Stimulated activated CD8-positive, alpha-beta memory T cell treated with anti-CD3 and anti-CD28 coated beads, Interleukin-15, amount 100 ng/mL, for 1 hour (primary cell): Measurements from ENCODE around the gene SCN5A.
"Not testable (repeated sequence)": the region's sequence is repeated elsewhere in the genome, so short reads cannot be mapped to it uniquely, and the experiment has no call there.

ENCODE experiments used
- DNase-seq: peaks from one replicate; pipeline ENCODE4 v3.0.0-alpha.2; 2020; ENCODE audit warnings: low read depth

The SCN5A gene

DNA sequence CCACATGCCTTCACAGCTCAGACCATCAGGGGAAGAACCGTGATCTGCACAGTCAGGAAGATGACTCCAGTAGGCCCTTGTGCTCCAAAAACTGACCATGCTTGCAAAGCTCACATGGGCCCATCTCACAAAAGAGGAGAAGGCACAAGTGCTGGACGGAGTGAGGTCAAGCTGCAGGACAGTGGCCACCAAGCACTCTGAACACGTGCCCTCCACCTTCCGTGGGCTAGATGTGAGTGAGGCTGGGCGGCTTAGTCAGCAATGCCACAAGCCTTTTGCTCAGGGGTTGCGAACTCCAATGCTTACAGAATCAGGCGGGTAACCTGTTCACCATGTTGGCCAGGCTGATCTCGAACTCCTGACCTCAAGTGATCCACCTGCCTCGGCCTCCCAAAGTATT, 70.9 kb downstream of the SCN5A start:
- no peak for DNase-seq

DNA sequence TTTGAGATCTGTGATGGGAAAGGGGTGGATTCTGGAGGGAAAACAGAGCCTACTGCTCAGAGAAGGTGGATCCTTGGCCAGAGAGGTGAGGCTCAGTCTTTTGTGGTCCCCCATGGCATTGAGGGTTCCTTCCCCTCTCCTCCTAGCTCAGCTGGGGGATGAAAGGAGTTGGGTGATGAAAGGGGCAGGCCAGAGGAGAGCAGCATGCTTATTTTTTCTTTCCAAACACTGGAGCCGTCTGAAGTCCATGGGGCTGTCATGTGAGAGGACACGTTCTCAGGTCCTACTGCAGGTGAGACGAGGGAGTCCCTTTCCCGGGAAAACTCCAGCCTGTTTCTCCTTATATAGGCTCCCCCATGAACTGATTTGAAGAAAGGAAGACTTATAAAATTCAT, 71.4 kb downstream of the SCN5A start:
- DNase-seq = no peak

DNA sequence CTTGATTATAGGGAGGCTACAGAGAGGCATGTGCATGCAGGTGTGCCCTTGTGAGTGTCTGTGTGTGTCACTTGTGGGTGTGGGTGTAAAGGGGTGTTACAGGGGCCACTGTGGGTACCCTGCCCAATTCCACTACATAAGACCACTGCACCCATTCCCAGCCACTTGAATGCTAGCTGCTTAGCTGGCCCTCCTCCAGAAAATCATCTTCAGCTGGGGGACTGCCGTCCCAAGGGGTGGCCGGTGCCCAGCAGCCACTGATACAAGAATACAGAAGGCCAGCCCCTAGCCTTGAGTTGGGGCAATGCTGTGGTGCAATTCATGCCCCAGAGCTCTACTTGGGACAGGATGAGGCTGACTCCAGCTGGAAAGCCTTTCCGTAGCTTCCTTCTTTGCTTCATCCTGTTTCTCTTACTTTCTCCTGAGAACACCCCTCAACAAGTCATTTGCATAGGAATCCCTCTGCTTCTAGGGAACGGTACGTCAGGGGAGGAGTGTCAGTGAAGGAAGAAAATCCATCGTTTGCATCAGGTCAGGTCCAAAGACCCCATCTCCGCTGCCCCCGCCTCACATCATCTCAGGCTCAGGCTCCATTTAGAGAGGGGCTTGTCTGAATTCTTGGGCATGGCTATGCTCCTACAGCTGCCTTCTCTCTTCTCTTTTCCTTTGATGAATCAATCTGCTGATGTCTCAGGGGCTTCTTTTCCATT, 72.0 kb downstream of the SCN5A start:
- DNase-seq = no peak

DNA sequence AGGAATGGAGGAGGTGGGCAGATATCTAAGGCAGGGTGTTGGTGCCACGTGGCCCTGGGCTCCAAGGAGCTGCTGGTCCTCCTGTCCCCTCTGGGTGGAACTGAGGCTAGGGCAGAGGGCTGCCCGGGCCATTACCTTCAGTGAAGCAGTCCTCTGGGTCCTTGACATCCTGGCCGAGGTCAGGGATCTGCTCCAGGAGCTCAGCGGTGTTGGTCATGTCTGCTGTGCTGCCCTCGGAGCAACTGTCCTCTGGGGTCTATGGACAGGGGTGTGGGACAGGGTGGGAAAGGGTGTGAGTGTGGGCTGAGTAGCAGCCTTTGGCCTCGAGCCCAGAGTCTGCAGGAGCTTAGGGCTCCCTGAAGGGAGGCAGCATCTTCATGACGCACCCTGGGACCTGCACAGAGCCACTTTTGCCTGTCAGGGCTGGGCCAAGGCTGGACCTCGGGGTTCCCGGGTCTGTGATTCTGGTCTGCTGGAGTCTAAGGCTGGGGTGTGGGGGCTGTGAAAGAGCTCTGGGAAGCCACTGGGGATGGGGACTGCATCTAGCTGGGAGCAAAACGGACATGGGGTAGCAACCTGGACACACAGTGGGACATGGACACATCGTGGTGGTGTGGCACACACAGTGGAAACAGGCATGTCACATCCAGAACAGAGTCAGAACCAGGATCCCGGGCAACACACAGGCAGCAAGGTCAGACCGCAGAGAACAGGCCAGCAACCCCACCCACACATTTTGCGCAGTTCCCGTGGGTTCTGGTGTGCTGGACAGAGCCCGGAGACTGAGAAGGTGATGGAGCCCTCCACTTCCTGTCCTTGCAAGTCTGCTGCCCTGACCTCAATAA, 72.7 kb downstream of the SCN5A start:
- DNase-seq = no peak

DNA sequence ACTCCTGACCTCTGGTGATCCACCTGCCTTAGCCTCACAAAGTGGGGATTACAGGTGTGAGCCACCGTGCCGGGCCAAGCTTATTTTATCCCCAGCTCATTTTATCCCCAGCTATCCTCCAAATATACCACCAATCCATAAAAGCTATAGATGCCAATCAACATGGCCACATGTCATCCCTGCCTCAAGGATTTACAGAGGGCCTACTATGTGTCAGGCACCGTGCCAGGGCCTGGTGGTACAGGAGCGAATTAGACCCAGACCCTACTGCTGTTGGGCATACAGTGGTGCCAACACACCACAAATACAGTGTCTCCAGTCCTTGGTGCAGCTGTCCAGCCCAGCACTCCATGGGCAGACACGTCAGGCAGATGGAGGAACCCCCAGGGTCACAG, 73.4 kb downstream of the SCN5A start:
- no peak for DNase-seq

DNA sequence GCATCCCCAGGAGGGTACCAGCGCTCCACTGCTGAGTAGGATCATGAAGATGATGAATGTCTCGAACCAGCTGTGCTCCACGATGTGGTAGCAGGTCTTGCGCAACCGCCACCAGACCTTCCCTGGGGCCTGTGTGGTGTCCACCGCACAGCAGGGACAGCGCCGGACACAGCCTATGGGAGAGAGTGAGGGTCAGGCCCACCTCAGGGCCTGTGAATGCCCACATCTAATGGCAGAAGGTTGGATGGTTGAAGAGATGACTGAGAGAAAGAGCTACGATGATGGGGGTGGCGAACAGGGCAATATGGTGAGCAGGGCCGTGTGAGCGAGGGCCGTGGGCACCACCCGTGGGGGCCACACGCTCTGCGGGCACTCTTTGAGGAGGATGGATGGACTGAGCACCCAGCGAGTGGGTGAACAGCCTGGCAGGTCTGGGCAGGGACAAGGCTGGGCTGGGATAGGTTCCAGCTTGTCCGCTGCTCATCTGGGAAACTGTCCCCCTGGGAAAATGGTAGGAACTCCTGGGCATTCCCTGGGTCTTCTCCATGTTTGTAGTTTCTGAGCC, 74.1 kb downstream of the SCN5A start:
- DNase-seq = no peak

DNA sequence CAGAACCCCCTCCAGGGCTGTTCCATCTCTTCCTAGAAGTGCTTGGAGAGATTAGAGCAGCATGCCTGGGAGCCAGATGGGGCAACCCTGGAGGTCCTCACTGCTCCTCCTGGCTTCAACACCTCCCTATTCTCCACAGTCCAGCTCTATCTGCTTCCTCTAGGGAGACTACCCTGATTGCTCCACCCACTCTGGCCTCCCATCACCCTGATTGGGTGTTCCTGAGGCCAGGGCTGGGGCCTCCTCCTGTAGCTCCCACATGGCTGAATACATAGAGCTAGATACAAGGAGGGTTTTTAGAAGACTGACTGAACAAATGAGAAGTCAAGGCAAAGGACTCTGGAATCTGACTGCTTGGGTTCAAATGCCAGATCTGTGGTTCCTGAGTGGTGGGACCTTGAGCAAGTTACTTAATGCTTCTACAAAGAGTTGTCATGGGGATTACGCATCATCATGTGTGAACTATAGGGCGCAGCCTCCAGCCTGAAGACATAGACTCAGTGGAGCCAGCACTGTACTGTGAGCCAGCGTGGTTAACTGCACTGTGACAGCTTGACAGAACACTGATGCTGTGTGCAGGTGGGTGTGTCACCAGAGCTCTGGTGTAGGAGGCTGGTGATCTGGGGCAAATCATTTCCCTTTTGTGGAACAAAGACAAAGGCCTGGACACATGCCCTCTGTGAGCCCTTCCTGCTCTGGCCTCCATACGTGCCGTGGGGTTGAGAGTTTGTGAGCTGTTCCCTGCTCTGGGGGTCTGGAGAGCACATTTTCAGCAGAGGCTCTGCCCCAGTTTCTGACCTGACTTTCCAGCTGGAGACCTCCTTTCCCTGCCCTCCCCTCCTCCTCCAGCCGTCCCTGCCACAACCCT, 74.8 kb downstream of the SCN5A start:
- DNase-seq = no peak

DNA sequence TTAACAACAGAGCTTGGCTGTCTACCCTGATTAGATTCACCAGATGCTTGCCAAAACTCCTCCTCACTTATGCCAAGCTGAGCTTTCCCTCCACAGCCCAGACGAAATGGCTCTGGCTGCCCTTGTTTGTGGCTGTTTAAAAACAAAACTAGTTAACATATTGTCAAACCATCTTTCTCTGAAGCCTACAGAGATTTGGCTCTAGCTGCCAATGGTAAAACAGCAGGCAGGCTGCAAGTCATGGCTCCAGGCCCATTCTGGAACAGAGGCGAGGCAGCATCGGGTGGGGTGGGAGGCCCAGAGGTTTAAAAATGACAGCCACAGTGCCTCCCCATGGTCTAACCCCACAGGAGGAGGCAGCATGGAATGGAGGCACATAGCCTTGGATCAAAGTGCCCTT, 75.9 kb downstream of the SCN5A start:
- DNase-seq = no peak

DNA sequence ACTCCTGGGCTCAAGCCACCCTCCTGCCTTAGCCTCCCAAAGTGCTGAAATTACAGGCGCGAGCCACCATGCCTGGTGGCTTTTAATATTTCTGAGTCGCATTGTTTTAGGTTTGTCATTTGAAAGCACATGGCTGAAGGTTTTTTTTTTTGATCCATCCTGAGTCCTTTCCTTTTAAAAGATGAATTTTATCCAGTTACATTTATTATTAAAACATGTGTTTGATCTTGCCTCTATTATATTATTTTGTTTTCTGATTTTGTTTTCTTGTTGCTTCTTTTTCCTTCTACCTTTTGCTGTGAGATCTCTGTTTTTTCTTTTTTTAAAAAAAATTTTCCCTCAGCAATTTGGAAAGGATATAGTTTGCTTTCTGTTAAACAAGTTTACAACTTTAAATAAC, 76.4 kb downstream of the SCN5A start:
- DNase-seq = no peak

DNA sequence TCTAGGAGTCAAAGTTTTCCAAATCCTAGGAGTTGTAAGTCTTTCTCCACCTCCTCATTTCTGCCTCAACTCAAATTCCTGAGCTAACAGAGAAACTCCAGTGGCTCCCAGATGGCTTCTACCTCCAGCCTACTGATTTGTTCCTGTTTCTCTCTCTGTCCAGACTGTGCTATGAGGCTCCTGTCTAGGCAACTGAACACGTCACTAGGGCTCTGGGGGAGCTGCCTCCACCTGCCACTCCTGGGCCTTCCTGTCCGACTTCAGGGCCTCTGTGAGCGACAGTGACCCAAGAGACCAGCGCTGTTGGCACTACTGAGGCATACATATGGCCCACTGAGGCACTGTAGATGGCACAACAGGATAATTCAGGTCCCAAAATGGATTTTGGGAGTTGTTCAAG, 82.0 kb downstream of the SCN5A start:
- no peak for DNase-seq

DNA sequence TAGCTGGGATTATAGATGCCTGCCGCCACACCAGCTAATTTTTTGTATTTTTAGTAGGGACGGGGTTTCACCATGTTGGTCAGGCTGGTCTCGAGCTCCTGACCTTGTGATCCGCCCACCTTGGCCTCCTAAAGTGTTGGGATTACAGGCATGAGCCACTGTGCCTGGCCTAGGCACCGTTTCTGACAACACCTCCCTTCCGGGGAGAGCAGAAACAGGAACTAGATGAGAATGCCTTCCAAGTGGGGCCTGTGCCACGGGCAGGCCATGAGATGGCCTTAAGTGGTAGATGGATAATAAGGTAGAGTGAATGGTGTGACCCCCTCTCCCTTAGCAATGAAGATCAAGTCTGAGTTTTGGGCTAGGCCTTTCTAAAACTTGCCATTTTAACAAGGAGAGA, 82.7 kb downstream of the SCN5A start:
- not testable (repeated sequence) for DNase-seq

DNA sequence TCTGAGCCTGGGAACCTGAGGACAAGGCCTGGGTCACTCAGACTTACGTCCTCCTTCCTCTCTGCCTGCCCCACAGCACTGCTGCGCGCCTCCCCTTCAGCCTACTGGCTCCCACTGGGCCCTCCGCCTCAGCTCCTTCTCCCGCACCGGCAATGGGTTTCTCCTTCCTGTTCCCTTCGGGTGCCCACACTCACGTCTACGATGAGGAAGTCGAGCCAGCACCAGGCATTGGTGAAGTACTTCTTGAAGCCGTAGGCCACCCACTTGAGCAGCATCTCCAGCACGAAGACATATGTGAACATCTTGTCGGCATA, 83.3 kb downstream of the SCN5A start:
- DNase-seq = no peak

DNA sequence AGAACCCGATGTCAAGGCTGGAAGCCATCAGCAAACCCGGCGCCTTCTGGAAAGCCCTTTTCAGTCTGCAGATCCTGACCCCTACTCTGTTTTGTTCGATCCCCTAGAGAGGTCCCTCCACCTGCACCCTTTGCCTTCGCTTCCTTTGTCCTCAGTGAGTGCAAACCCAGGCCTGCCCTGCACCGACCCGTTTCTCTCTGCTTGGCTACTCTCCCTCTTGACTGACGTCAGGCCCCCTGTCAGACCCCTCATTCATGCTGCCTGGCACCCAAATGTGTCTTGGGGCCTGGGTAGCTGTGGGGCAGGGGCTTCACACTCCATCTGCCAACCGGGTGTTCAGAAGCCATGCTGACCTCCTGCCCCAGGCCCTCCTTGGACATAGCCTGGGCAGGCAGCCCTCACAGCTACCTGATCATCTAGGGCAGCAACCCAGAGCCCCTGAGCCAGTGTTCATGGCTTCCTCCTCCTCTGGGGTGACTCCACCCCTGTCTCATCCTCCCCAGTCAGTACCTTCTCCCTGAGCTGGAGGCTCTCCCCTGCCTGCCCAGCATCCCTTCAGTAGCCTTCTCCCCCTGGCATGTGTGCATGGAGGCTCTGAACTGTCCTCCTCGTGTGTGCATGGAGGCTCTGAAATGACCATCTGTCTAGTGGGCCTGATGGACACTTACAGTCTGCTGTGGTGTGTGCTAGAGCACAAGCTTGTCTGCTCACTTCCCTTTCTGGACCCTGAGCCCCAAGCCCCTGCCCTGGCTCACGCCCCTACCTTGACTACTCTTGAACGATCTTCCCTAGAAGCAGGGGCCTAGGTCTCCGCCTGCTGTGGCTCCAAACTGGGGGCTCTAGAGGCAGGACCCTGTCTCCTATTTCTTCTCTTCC, 83.9 kb downstream of the SCN5A start:
- DNase-seq = no peak

DNA sequence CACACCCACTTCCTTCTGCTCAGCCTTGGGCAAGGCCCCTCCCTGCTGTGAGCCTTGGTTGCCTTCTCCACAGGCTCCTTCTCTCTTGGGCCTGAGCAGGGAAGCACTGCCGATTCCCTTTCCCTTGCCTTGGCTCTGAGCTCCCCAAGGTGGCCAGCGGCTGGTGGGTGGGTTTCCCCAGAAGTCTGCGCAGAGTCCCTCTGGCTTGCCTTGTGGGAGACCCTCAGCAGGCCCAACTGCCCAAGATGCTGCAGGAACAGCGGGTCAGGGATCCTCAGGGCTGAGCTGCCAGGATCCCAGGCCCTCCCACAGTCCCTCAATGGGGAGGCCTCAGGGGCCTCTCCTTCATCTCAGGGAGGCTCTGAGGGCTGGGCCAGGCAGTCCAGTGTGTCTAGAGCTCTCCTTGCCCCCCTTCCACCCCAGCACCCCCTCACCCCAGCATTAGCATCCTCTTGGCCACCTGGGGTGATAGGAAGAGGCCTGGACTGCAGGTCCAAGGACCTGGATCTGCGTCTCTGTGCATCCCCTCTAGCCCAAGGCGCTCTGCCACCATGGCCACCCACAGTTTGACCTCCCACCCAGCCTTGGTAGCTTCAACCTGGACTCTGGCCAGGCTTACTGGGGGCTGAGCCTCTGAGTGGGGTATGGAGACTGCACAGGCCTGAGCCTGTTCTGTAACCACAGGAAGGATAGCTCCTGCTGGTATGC, 84.7 kb downstream of the SCN5A start:
- DNase-seq = no peak

DNA sequence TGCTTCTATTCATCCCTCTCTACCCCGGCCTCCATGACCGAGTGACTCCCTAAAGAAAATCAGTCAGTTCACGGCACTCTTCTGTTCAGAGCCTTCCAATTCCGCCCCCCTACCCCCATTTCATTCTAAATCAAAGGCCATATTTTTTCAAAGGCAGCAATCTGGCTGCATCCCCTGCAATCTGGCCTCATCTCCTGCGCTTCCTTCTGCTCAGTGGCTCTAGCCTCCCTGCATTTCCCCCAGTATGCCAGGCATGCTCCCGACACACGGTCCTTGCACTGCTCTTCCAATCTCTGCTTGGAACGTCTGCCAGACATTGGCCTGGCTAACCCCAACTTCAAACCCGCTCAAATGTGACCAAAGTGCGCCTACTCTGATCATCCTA, 85.6 kb downstream of the SCN5A start:
- no peak for DNase-seq

DNA sequence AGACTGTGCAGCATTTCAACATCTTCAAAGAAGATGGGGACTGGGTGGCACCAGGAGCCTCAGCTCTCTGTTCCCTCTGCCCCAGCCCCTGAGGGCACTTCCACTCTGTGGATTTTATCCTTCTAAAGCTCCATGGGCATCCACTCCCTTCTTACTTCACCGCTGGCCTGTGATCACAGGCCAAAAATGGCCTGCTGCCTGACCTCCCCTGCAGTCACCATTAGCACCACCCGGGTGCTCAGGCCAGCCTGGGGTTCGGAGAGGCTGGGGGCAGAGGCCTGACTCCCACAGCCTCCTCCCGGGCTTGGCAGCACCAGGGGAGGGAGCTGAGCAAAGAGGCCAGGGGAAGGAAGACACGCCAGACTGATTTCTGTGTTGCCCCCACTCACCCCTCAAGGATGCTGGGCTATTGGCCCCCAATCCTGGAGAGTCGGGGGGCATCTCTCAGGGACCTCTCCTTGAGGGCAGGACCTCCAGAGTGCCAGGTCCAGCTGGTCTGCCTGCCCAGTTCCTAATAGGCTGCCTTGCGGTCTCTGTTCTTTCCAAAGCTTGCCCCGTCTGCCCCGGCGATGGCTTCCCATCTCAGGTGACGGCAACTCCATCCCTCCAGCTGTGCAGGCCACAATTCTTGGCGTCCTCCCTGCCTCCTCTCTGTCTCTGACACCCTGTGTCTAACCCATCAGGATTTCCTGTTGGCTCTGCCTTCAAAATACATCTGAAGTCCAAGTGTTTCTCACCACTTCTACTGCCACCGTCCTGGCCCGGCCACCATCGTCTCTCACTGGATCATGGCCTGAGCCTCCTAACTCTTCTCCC, 86.2 kb downstream of the SCN5A start:
- no peak for DNase-seq

DNA sequence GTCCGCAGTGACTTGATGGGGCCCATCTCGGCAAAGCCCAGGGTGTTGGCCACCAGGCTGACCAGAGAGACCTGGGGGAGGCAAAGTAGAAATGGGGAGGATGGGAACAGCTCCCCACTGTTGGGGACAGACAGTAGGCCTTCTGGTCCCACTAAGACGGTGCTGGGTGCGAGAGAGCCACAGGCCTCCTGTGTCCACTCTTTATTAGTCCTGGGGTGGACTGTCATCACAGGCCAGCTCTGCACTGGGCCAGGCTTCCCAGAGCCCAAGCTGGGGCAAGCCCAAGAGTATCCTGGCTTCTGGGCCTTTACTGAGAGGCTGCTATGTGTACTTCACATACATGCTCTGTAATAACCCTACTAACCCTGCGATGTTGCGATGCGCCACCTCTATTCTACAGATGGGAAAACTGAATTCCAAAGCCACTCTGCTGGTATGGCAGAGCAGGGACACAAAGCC, 87.0 kb downstream of the SCN5A start:
- no peak for DNase-seq

DNA sequence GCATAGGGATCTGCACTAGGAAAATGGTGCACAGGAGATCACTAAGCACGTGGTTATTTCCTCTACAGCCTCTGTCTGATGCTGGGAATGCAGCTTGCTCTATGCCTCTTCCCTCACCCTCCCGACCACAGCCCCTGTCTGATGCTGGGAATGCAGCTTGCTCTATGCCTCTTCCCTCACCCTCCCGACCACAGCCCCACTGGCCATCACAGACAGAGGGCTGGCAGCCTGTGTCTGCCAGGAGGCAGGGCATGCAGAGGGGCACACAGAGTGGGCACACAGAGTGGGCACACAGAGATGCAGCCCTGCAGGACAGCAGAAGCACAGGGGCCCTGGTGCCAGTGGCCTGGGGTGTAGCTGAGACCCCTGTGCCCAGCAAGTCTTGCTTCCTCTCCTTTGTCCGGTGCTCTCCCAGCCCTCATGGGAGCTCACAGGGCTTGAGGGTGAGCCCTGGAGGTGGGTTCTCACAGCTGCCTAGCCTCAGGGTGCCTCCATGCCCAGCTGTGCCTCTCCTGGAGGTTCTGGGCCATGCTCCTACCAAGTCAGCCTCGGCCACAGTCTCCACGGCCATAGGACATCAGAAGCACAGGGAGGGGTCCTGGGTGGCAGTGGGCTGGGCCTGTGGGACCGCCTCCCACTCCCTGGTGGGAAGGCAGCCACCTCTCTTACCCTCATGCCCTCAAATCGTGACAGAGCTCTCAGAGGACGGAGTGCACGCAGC, 87.6 kb downstream of the SCN5A start:
- no peak for DNase-seq

DNA sequence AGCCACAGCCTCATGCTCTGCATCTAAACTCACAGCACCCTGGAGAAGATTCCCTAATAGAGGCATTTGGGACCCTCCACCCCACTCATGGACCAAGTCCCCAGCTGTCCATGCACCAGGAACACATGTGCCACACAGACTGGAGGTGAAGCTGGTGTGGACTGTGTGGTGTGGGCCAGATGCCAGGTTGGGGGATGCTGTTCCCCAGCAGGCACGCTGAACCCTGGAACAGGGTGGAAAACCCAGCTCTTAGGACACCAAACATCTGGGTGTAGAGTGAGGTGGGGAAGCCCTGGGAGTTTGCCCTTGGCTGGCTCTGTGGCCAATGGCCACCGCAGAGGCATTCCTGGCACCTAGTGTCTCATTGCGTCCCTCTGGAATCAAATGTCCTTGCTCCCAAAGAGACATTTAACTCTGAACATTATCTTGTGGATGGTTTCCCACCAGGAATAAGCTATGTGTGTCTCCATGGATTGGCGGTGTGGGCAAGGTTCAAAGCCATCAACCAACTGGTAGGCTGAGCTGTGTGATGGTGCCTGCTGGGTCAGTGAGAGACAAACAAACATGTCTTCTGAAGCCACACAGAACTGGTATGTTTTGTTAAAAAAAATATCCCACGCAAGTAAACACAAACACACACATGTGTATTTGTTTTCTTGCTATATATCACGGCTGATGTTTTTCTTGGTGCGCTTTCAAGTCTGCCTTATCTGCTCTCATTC, 88.3 kb downstream of the SCN5A start:
- no peak for DNase-seq
